Glutamatergic neuron (in vitro differentiated cells): ENCODE data around the gene ACOT9. TPM values are rescaled to one million over a fixed set of nuclear protein-coding genes. Genes with fewer than 3 reads are reported as not detected.

Experiments used
- DNase-seq: peaks from one replicate; pipeline ENCODE4 v3.0.0; 2022
- H3K27ac Mint-ChIP-seq: one replicate; pipeline ENCODE4 v1.8.0; 2020; ENCODE audit warnings: mild to moderate bottlenecking, mixed read lengths, inconsistent platforms; ENCODE audit not compliant: unreplicated experiment
- H3K27me3 Mint-ChIP-seq: one replicate; pipeline ENCODE4 v1.8.0; 2020; ENCODE audit warnings: mild to moderate bottlenecking, moderate library complexity, mixed read lengths, inconsistent platforms; ENCODE audit not compliant: unreplicated experiment
- H3K36me3 Mint-ChIP-seq: one replicate; pipeline ENCODE4 v1.8.0; 2020; ENCODE audit warnings: mild to moderate bottlenecking, mixed read lengths, inconsistent platforms; ENCODE audit not compliant: unreplicated experiment
- H3K4me1 Mint-ChIP-seq: one replicate; pipeline ENCODE4 v1.8.0; 2020; ENCODE audit warnings: mild to moderate bottlenecking, low read depth, mixed read lengths, inconsistent platforms; ENCODE audit not compliant: unreplicated experiment
- H3K4me3 Mint-ChIP-seq: one replicate; pipeline ENCODE4 v1.8.0; 2020; ENCODE audit warnings: mild to moderate bottlenecking, mixed read lengths, inconsistent platforms; ENCODE audit not compliant: unreplicated experiment
- H3K9me3 Mint-ChIP-seq: one replicate; pipeline ENCODE4 v1.8.0; 2020; ENCODE audit warnings: mild to moderate bottlenecking, moderate library complexity, mixed read lengths, inconsistent platforms; ENCODE audit not compliant: unreplicated experiment
- total RNA-seq: library from RNA; stranded (reverse); fragmentation: NEBNext Ultra II Directional; extraction: Animal tissue kit (Norgen Biotek cat#: 25700); gene quantifications from one replicate; pipeline ENCODE4 v1.2.1, GENCODE V29; 2021; ENCODE audit not compliant: unreplicated experiment
- TF ChIP-seq, protein P1 (sequence below): fragments of 200-600 bp; sonication (generic); IDR thresholded peaks from one replicate; pipeline ENCODE4 v1.5.0; 2021; ENCODE audit not compliant: partially characterized antibody, unreplicated experiment

Gene ACOT9
- total RNA-seq, 1 donor from 2014 or later = 20.5 TPM

DNA sequence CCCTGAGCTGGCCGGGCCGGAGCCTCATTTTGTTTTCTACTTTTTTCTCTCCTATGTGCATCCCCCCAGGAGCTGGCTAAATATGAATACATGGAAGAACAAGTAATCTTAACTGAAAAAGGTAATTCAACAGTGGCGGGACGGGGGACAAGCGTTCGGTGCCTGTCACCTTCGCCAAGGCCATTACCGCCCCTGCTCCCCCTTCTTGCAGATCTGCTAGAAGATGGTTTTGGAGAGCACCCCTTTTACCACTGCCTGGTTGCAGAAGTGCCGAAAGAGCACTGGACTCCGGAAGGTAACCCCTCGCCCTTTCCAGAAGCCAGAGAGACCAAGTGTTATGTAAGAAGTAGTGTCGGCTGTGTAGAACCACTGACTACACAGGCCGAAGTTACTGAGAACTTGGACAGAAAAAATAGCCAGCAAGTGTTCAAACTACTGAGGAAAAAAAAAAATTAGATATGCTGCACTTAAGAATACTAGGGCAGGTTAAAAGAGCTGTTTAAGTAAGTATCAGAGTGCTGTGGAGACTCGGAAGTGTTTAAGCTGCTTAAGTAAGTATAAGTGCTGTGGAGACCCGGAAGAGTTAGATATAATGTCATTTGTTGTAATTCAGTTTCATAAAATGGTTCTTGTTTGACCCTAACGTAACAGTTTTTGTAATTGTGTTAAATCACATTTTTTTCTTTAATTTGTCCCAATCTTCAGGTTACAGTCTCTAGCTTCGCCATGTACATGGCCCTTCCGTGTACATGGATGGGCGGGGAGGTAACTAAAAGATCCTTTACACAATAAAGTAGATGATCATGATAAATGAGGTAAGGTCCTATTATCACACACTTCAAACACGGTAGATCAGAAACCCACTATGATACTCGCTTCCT lies 40.8 kb upstream of the ACOT9 start:
- TF ChIP-seq, protein P1, sequence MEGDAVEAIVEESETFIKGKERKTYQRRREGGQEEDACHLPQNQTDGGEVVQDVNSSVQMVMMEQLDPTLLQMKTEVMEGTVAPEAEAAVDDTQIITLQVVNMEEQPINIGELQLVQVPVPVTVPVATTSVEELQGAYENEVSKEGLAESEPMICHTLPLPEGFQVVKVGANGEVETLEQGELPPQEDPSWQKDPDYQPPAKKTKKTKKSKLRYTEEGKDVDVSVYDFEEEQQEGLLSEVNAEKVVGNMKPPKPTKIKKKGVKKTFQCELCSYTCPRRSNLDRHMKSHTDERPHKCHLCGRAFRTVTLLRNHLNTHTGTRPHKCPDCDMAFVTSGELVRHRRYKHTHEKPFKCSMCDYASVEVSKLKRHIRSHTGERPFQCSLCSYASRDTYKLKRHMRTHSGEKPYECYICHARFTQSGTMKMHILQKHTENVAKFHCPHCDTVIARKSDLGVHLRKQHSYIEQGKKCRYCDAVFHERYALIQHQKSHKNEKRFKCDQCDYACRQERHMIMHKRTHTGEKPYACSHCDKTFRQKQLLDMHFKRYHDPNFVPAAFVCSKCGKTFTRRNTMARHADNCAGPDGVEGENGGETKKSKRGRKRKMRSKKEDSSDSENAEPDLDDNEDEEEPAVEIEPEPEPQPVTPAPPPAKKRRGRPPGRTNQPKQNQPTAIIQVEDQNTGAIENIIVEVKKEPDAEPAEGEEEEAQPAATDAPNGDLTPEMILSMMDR = no peak
- Mint-ChIP-seq H3K27ac (peak overlapping the region; percentile 64), H3K9me3 (no peaks in the 10 kb centered on the region), H3K36me3 (no peaks in the 10 kb centered on the region), H3K27me3 (no peaks in the 10 kb centered on the region), H3K4me1 (peaks cover 2% of the 10 kb centered on the region), H3K4me3 (peak overlapping the region; percentile 90)
- no peak for DNase-seq

DNA sequence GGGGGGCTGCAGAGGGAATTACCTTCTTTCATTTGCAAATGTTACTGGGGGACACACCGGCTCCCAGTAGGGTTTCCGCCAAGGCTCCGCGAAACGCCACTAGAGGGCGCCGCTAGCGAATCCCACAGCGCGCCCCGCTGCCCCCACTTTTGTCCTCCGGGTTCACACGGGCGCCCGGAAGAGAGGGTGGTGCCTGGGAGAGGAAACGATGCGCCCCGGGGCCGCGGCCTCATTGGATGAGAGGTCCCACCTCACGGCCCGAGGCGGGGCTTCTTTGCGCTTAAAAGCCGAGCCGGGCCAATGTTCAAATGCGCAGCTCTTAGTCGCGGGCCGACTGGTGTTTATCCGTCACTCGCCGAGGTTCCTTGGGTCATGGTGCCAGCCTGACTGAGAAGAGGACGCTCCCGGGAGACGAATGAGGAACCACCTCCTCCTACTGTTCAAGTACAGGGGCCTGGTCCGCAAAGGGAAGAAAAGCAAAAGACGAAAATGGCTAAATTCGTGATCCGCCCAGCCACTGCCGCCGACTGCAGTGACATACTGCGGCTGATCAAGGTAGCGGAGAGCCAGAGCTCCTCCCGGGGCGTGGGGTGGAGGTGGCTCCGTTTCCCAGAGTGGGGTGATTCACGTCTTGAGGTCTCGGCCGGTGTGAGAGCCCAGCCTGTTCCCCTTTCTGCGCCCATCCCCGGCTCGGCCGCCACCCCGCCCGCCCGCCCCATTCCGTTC lies 40.0 kb upstream of the ACOT9 start, which contains the start of gene SAT1:
Gene SAT1, plus strand, starts transcription at position 311 of the 726 bp plus-strand sequence. Its CDS starts 179 bp downstream, at position 490.
- no peaks in the 10 kb centered on the region for H3K36me3 Mint-ChIP-seq
- TF ChIP-seq, protein P1 = peak; percentile 74
- H3K27ac Mint-ChIP-seq = peak within 1 kb of the TSS; percentile 79
- peaks cover 2% of the 10 kb centered on the region for H3K4me1 Mint-ChIP-seq
- no peaks in the 10 kb centered on the region for H3K9me3 Mint-ChIP-seq
- no peaks in the 10 kb centered on the region for H3K27me3 Mint-ChIP-seq
- peak within 1 kb of the TSS; percentile 90 for H3K4me3 Mint-ChIP-seq
- DNase-seq = peak; percentile 91

DNA sequence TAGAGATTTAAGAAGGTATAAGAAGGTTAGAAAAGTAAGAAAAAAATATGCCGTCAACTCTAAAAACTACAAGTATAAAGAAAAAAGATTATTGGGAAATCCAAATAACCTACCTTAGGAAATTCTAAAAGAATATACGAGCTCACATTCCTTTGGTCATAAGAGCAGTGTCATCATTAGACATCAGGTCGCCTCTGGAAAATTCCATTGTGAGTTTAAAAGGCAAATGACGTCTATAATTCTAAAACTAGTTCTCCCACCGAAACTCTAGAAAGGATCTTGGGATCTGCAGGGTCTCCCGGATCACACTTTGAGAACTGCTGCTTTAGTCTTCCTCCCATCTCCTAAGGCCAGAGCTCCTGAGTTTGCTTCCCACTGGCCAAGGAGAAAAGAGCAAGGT lies 39.4 kb upstream of the ACOT9 start:
- peaks cover 2% of the 10 kb centered on the region for H3K4me1 Mint-ChIP-seq
- H3K36me3 Mint-ChIP-seq = no peaks in the 10 kb centered on the region
- TF ChIP-seq, protein P1 = no peak
- H3K27ac Mint-ChIP-seq = no peak overlapping the region
- H3K4me3 Mint-ChIP-seq = peak overlapping the region; percentile 90
- no peak for DNase-seq
- H3K27me3 Mint-ChIP-seq = no peaks in the 10 kb centered on the region
- no peaks in the 10 kb centered on the region for H3K9me3 Mint-ChIP-seq

DNA sequence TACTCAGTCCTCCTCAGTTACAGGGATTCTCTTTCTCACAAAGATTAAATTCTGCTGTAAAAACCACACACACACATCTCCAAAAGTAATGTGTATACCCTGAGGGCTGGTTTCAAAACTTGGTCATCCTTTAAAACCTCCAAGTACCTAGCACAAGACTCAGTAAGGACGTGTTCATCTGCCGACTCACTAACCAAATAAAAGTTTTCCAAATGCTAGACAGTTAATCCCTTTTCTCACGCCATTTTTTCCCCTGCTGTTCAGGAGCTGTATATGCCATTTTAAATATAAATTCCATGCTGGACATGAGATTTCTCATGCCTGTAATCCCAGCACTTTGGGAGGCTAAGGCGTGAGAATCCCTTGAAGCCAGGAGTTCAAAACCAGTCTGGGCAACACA lies 35.9 kb upstream of the ACOT9 start:
- Mint-ChIP-seq H3K9me3 (no peaks in the 10 kb centered on the region), H3K4me3 (no peak overlapping the region), H3K27me3 (no peaks in the 10 kb centered on the region), H3K27ac (no peak overlapping the region), H3K4me1 (peaks cover 2% of the 10 kb centered on the region), H3K36me3 (no peaks in the 10 kb centered on the region)
- DNase-seq = no peak
- TF ChIP-seq, protein P1 = no peak
